Gastroesophageal sphincter (tissue), 4 donors: Measurements from ENCODE around the gene KRT32. TPM values are rescaled to one million over a fixed set of nuclear protein-coding genes. Genes with fewer than 3 reads are reported as not detected.

Experiments used
- ATAC-seq: fragments of 150-250 bp; one replicate; pipeline ENCODE4 v1.9.1; 2016; ENCODE audit warnings: mild to moderate bottlenecking, moderate library complexity
- H3K27ac ChIP-seq, 4 donors: fragments of 200-600 bp; sonication (generic) in 3 of 4; 1 replicate in 3 of 4; 2 replicates in 1 of 4; pipeline ENCODE4 v1.5.1; 2016 to 2019
- H3K27me3 ChIP-seq: fragments of 200-600 bp; sonication (generic); one replicate; pipeline ENCODE4 v1.5.1; 2019
- H3K36me3 ChIP-seq, 2 donors: fragments of 200-600 bp; sonication (generic); one replicate each; pipeline ENCODE4 v1.5.1; 2019; ENCODE audit warnings: control low read depth in 1 of 2
- H3K4me1 ChIP-seq, 3 donors: fragments of 200-600 bp; sonication (generic); 1 replicate in 2 of 3; 2 replicates in 1 of 3; pipeline ENCODE4 v1.5.1; 2016 to 2019; ENCODE audit warnings: control low read depth in 2 of 3
- H3K4me3 ChIP-seq, 2 donors: fragments of 200-600 bp; sonication (generic); one replicate each; pipeline ENCODE4 v1.5.1; 2019; ENCODE audit warnings: mild to moderate bottlenecking in 1 of 2, moderate library complexity in 1 of 2
- H3K9me3 ChIP-seq, 3 donors: fragments of 200-600 bp; sonication (generic); one replicate each; pipeline ENCODE4 v1.5.1; 2017 to 2019; ENCODE audit warnings: control low read depth in 2 of 3
- EP300 ChIP-seq: sonication (generic); formaldehyde crosslinking; IDR thresholded peaks from one replicate; pipeline ENCODE4 v1.6.1; 2017; ENCODE audit warnings: antibody characterized with exemption, mild to moderate bottlenecking
- POLR2A ChIP-seq, 2 donors: fragments of 450-650 bp; IDR thresholded peaks; one replicate each; pipeline ENCODE4 v1.6.1; 2017; ENCODE audit warnings: antibody characterized with exemption in 2 of 2, mild to moderate bottlenecking in 2 of 2, moderate library complexity in 1 of 2
- POLR2AphosphoS5 ChIP-seq: sonication (generic); formaldehyde crosslinking; IDR thresholded peaks from one replicate; pipeline ENCODE4 v1.6.1; 2017; ENCODE audit warnings: antibody characterized with exemption
- WGBS, 2 donors: methylation state at CpG; one replicate each; pipeline ENCODE4 v1.1.5; 2018; ENCODE audit warnings: low coverage in 1 of 2; 5-methylcytosine and 5-hydroxymethylcytosine counted together
- total RNA-seq, 4 donors: library from RNA; depleted of rRNA; stranded (reverse); fragments of >200 nt; gene quantifications; one replicate each; pipeline ENCODE4 v1.1.0, GENCODE V29; 2016
- TF ChIP-seq, protein P1 (sequence below), 4 experiments: fragments of 200-600 bp in 2 of 4; fragments of 450-650 bp in 2 of 4; sonication (generic) in 1 of 4; IDR thresholded peaks; one replicate each; pipeline ENCODE4 v1.5.1; 2017 to 2019; ENCODE audit warnings: antibody characterized with exemption in 4 of 4, mild to moderate bottlenecking in 2 of 4, moderate library complexity in 2 of 4

KRT32 gene
- under 1 TPM in 1 of 4 donors, not detected in 3; 0.13 TPM for total RNA-seq

DNA sequence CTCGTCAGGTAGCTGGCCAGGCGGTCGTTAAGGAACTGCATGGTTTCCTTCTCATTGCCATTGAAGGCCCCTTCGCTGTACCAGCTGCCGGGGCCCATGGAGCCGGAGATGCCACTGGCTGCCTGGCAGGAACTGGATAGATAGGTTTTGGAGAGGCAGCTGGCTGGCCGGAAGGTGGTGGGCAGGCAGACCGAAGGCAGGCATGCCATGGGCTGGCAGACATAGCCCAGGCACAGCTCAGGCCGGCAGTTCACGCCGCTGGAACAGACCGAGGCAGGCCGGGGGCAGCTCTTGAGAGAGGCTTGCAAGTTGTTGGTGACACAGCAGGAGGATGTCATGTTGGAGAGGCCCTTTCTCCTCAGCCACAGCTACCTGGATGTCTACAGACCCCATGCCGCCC is at the start of gene KRT32:
Gene KRT32 (minus strand): TSS at position 399 of the 400 bp plus-strand sequence. CDS start 61 bp downstream, at position 338.
- no peak for ATAC-seq
- 80% methylated on average over 1 of the region's 14 CpGs; no CpG with 5 or more reads in 1 of the 2 donors for WGBS, 2 donors
- Histone ChIP-seq H3K4me3 (no peak within 1 kb of the TSS), H3K36me3 (no peaks in the 10 kb centered on the region), H3K27me3 (no peaks in the 10 kb centered on the region), H3K27ac (no peak within 1 kb of the TSS), H3K4me1 (peaks cover 0 to 30% (median 3%) of the 10 kb centered on the region in 3 donors), H3K9me3 (peaks cover 0 to 18% (median 0%) of the 10 kb centered on the region in 3 donors)
- TF ChIP-seq EP300: no peak
- no peak for TF ChIP-seq POLR2A (IDR thresholded peaks at IDR 0.05)
- TF ChIP-seq, protein P1, sequence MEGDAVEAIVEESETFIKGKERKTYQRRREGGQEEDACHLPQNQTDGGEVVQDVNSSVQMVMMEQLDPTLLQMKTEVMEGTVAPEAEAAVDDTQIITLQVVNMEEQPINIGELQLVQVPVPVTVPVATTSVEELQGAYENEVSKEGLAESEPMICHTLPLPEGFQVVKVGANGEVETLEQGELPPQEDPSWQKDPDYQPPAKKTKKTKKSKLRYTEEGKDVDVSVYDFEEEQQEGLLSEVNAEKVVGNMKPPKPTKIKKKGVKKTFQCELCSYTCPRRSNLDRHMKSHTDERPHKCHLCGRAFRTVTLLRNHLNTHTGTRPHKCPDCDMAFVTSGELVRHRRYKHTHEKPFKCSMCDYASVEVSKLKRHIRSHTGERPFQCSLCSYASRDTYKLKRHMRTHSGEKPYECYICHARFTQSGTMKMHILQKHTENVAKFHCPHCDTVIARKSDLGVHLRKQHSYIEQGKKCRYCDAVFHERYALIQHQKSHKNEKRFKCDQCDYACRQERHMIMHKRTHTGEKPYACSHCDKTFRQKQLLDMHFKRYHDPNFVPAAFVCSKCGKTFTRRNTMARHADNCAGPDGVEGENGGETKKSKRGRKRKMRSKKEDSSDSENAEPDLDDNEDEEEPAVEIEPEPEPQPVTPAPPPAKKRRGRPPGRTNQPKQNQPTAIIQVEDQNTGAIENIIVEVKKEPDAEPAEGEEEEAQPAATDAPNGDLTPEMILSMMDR (IDR thresholded peaks at IDR 0.05): no peak
- TF ChIP-seq POLR2AphosphoS5: no peak

DNA sequence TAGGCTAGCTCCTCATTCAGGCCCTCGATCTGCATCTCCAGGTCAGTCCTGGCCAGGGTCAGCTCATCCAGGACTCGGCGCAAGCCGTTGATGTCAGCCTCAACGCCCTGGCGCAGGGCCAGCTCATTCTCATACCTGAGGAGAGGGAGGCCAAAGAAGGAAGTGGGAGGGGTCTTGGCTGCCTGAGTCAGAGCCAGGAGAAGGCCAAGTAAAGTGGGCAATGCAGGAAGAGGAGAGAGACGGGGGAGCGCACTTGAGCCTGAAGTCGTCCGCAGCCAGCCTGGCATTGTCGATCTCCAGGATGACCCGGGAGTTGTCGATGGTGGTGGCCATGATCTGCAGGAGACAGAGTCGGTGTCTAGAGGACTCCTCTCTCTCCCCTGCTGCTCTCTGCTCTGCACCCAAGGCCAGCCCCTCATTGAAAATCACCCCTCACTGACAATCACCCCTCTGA is 49.7 kb upstream of the KRT32 start:
- no peak overlapping the region for H3K4me3 ChIP-seq
- H3K27me3 ChIP-seq: peaks cover 9% of the 10 kb centered on the region
- no peaks in the 10 kb centered on the region for H3K9me3 ChIP-seq
- ATAC-seq: no peak
- TF ChIP-seq POLR2A (IDR thresholded peaks at IDR 0.05) (no peak), POLR2AphosphoS5 (no peak), EP300 (no peak)
- TF ChIP-seq, protein P1 (IDR thresholded peaks at IDR 0.05): no peak
- H3K36me3 ChIP-seq: no peaks in the 10 kb centered on the region
- no peak overlapping the region for H3K27ac ChIP-seq
- H3K4me1 ChIP-seq: no peaks in the 10 kb centered on the region
- WGBS, 2 donors: 76 to 92% methylated on average over 2 to 4 of the region's 14 CpGs

DNA sequence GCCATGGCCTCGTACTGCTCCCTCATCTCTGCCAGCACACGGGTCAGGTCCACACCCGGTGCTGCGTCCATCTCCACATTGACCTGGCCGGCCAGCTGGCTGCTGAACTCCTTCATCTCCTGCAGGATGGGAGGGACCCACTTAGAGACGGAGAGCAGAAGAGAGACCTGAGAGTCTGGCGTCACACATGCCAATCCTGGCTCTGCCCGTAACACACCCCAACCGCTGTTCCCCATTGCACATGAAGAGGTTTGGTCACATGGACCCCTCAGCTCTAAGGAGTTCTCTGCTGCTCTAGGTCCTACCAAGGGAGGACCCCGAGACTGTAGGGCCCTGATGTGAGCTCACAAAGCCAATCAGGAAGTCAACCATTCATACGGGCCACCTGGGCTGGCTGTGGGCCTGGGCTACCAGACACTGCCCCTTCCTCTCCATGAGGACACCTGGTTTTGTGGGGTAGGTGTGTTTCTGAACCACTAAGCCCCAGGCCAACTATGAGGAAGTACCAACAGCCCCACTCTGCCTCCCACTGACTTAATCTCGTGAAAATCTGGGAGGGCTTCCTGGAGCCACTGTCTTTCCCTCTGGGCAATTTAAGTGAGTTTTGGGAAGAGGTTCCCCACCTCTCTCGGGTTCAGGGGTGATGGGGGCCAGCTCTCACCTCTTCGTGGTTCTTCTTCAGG is 49.1 kb upstream of the KRT32 start:
- 83 to 90% methylated on average over 2 to 3 of the region's 14 CpGs for WGBS, 2 donors
- H3K4me3 ChIP-seq: no peak overlapping the region
- H3K27ac ChIP-seq: no peak overlapping the region
- TF ChIP-seq, protein P1 (IDR thresholded peaks at IDR 0.05): no peak
- no peak for TF ChIP-seq POLR2AphosphoS5
- no peak for TF ChIP-seq EP300
- TF ChIP-seq POLR2A (IDR thresholded peaks at IDR 0.05): no peak
- no peaks in the 10 kb centered on the region for H3K9me3 ChIP-seq
- no peaks in the 10 kb centered on the region for H3K36me3 ChIP-seq
- peaks cover 8% of the 10 kb centered on the region for H3K27me3 ChIP-seq
- no peaks in the 10 kb centered on the region for H3K4me1 ChIP-seq
- no peak for ATAC-seq

DNA sequence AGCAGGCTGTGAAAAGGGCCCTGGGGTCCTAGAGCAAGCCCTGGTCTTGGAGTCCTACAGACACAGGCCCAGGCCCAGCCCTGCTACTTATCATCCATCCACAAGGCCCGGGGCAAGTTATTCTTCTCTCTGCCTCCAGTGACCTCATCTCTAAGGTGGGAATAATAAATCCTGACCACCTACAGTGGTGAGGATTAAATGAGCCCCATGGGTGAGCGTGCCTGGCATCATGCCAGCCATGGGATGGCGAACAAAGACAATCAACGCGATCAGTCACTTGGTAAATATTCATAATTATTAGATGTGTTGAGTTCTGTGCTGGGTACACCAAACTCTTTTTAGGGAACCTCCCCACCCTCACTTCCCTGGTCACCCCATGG is 46.0 kb upstream of the KRT32 start:
- TF ChIP-seq EP300: no peak
- TF ChIP-seq POLR2AphosphoS5: no peak
- TF ChIP-seq POLR2A (IDR thresholded peaks at IDR 0.05): no peak
- TF ChIP-seq, protein P1 (IDR thresholded peaks at IDR 0.05): no peak
- no peak for ATAC-seq
- WGBS, 2 donors: 72 to 95% methylated on average over 4 to 5 of the region's 5 CpGs

DNA sequence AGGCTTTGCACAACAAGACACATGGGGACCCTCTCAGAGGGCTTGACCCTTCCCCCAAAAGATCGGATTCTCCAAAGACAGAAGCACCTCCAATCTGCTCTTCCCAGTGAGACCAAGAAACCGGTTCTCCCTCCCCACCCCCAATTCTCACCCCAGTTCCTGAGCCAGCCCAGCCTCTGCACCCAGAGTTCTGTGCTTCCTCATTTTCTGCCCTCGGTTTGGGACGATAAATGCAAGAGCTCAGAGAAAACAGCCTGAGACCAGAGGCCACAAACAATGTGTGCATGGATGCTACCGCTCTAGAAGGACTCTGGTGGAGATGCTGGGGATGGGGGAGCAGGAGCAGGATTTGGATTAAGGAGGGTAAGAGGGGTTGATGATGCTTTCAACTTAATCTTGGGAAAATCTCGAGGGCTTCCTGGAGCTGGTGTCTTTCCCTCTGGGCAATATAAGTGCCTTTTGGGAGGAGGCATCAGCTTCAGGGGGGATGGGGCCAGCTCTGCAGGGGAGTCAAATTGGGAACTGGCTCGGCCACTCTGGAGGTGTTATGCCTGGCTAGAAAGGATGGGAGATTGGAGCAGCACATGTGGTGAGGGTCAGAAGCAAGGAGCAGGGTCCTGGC is 45.5 kb upstream of the KRT32 start:
- Histone ChIP-seq H3K27ac (no peak overlapping the region), H3K9me3 (no peaks in the 10 kb centered on the region), H3K4me1 (no peaks in the 10 kb centered on the region), H3K36me3 (no peaks in the 10 kb centered on the region), H3K4me3 (no peak overlapping the region), H3K27me3 (no peaks in the 10 kb centered on the region)
- ATAC-seq: no peak
- WGBS, 2 donors: 39 to 64% methylated on average over 2 to 3 of the region's 7 CpGs
- TF ChIP-seq EP300 (no peak), POLR2A (IDR thresholded peaks at IDR 0.05) (no peak), POLR2AphosphoS5 (no peak)
- TF ChIP-seq, protein P1 (IDR thresholded peaks at IDR 0.05): no peak

More for the DNA sequence above, 46.0 kb upstream of the KRT32 start:
- Histone ChIP-seq H3K4me1 (no peaks in the 10 kb centered on the region), H3K27ac (no peak overlapping the region), H3K9me3 (no peaks in the 10 kb centered on the region), H3K36me3 (no peaks in the 10 kb centered on the region), H3K27me3 (no peaks in the 10 kb centered on the region), H3K4me3 (no peak overlapping the region)
